Endometrial microvascular endothelial cells (primary cell): ENCODE results near the gene PRRX2. TPM values are rescaled to one million over a fixed set of nuclear protein-coding genes. Genes with fewer than 3 reads are reported as not detected.

Source experiments
- in situ Hi-C: cut with HindIII; loops from 2 replicates; pipeline ENCODE4 v1.10.0; 2017; ENCODE audit warnings: low sequenced_read_pairs, low pct_unique_long_range_greater_than_20kb; ENCODE audit errors: inconsistent ontology term
- total RNA-seq: library from RNA; depleted of rRNA; stranded (reverse); fragments of >200 nt; gene quantifications from one replicate; pipeline ENCODE4 v1.2.3, GENCODE V29; 2015; ENCODE audit errors: inconsistent ontology term

PRRX2 gene
- total RNA-seq, 1 donor from 2014 or later: not detected

DNA sequence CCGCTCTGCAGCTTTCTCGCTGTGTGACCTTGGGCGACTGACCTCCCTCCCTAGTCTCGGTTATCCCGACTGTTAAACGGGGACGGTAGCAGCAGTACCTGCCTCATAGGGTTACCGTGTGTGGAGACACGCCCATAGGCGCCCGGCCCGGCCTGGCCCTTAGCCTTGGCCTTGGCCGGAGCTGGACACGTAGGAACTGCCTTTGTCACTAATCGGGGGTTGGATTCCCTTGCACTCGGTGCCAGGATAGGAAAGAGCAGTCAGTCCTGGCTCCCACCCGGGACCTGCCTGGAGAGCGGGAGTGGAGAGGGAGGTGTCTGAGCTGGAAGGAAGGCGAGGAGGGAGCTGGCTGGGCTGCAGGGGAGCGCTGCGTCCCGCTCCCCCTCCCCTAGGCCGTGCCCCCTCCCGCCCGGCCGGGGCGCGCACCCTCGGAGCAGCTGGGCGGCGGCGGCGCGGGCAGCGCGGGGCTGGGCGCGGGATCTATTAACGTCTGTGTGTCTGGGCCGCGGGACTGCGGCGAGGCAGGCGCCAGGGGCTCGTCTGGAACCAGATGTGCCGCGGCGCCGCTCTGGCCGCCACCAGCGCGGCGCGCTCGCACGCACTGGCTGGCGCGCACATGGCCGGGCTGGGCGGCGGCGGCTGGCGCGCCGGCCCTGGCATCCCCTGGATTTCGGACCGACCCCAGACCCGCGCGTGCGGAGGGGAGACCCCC is 31.7 kb downstream of the PRRX2 start:
- in situ Hi-C loops: no loop called here

DNA sequence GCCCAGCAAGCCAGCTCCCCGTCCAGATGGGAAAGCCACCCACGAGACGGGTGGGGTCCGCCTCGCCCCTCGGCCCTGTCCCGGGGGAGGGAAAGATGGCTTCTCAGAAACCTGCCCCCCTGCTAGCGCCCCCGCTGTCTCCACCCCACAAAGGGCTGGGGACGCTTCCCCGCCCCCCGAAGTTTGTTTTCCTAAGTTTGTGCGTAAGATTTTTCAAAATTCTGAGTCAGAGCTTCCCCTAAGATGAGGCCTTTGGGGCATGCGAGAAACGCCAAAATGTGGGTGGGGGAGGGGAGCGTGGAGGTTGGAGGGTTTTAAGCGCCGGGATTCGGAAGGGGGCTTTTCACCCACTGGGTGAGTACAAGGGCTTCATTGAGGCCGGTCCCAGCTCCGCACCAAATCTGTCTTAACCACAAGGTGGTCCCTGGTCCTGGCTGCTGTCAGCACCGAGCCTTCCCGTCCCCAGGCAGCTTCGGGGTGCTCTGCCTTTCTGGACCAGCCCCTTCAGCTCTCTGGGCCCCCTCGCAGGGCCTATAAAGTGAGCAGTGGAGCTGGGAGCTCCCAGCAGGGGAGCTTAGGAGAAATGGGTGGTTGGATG is 32.3 kb downstream of the PRRX2 start:
- in situ Hi-C loops: no loop called here

DNA sequence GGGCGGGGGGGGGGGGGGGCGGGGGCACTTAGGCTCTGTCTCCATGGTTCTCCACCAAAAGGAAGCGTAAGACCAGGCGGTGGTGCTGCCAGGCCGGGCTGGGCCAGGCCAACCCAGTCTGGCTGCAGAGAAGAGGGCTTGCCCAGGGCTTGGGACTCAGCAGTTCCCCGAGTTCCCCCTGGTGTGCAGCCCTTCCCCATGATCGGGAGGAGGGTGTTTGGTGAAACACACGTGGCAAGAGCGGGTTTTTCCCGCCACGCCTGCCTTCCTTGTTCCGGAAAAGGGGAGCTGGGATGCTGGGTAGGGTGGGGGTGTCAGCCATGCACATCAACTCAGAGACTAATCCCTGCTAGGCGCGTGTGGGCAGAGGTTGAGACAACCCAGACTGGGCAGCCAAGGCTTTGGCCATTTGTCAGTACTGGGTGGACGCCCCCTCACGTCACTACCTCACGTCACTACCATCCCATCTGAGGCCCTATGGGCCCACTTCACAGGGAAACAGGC is 32.9 kb downstream of the PRRX2 start:
- in situ Hi-C loops: no loop called here

DNA sequence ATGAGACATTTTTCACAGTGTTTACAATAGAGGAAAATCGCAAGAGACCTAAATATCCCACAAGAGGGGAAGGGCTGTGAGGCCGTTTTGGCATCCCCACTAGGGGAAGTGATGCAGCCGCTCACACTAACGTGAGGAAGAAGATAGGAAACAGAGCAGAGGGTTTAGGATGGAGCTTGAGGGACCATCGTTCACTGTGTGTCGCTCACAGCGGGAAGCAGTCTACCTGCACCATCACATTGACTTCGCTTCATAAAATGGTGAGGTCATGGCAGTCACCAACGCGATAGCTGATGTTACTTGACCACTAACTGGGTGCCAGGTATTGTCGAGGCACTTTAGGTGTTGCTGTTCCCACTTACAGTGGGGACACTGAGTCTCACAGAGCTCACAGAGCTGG is 35.6 kb downstream of the PRRX2 start:
- in situ Hi-C loops: no loop called here

DNA sequence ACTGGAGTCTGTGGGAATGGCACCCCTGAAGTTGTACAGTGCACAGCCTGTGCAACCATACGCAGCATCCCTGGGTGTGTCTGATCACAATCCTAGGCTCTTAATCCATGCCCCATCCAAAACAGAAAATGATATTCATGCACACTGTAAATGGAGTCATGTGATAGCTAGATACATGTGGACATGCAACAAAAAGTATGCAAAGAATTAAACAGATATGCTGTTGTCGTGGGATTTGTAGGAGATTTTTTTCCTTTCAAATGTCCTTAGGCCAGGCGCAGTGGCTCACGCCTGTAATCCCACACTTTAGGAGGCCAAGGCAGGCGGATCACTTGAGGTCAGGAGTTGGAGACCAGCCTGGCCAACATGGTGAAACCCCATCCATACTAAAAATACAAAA is 36.1 kb downstream of the PRRX2 start:
- in situ Hi-C loops: no loop called here

DNA sequence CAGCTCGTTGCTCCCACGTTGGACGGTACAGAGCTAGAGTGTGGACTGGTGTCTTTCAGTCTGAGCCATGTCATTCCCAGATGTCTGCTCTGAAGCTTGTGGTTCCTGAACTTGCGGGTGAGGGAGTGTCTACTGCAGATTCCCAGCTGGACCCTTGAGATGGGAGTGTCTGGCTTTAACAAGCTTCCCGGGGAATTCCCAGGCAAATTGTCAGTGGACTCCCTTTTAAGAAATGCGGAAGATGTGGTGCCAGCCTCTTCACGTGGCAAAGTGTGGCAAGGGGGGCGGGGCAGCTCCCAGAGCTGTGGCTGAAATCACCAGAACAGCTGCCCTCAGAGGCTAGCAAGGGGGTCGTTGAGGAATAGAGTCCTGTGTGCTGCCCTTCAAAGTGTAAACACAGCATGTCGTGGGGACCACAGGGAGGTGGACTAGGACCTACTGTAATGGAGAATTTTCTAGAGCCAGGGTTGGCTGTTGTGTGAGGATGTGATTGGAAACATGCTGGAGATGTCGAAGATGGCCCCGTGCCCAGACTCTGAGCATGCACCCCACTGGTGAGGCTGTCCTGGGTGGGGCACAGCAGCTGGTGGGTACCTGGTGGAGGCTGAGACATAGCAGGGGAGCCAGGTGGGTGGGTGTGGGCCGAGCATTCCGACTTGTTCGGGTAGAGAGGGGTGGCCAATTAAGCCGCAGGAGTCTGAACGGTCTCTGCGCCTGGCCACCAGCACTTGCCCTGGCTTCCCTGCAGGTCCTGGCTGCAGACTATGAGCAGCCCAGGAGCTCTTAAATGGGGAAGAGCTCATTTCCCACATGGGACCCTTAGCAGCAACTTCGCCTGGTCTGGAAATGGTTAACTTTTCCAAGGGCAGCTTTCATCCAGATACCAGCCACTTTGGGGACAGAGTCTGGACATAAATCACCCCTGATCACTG is 37.4 kb downstream of the PRRX2 start:
- in situ Hi-C loops: no loop called here

DNA sequence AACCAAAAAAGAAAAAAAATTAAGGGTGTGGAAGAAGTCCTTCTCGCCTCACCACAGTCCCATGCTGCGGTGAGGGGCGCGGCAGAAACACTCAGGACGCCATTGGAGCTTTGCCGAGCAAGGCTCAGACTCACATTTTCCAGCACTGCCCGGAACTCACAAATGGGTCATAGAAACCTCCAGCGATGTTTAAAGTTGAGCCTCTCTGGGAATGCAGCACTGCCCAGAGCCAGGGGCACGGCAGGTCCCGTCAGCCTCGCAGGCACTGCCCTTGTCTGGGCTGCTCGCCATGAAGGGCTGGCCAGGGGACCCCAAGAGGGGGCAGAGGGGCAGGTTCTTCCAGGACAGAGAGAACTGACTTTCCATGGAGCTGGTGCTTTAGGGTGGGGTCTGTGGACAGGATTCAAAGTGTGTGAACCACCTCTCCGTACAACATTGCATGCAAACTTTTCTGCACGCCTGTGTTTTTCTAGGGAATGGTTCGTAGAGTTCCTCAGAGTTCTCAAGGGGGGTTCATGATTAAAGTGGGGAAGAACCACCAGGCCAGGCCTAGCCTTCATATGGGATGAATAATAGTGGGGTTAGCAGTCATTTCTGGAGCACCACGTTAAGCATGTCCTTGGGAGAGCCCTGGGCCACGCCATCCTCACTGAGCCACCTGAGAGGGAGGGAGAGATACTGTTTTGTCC is 38.4 kb downstream of the PRRX2 start:
- in situ Hi-C loops: no loop called here

DNA sequence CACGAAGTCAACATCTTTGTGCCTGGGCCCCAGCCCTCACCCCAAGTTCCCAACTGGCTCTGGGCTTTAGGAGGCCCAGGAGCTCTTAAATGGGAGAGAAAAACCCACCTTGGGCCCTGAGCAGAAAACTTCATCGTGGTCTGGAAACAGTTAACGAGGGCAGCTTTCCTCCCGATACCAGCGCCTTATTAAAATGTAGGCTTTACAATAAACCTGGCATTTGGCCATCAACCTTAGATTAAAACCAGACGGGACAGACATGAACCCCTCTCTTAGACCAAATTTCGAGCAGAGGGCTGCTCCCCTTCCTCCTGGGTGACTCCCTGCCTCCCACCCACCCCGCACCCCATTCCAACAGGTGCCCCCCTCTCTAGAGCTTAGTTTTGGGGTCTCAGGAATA is 39.4 kb downstream of the PRRX2 start:
- in situ Hi-C loops: no loop called here

DNA sequence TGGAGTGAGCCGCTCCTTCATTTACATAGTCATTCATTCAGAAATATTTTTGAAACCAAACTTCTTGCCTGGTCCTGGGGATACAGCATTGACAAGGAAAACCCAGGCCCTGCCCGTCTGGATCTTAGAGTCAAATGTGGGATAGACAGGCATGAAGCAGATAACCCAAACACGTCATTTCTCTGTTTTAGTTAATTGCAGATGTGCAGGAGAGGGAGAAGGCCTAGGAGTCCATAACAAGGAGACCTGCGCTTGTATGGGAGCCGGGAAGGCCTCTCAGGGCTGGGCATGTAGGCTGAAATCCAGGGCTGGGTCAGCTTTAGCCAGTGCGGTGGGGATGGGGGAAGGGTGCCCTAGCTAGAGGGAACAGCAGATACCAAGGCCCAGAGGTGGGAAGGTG is 43.3 kb downstream of the PRRX2 start:
- in situ Hi-C loops: no loop called here

DNA sequence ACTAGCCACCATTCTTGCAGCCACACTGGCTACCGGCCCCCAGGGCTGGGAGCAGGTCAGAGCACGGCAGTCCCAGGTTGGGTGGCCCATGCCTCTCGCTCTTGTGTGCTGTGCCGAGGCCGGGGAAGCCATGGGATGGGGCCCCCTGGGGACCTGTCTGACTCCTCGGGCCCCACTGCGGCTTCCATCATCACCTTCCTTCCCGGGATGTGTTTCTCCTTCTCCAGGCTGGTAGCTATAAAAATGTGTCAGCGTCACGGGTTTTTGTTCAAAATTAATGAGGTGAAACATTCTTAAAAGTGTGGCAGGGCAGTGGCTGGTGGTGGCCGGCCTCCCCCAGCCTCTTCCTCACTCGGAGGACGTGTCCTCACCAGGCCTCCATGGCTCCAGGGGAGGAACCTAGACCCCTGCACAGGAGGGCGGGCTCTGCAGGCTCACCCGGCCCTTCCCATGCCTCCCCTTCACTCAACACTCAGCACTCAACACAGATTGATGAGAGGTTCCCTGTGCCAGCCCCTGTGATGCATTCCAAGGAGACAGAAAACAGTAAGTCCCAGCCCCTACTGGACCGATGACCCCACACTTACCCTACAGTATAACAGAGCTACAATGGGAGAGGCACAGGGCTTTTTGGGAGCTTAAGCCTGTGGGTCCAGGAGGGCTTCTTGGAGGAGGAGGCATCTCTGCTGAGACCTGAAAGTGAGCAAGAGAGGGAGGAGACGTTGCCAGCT is 44.2 kb downstream of the PRRX2 start:
- in situ Hi-C loops: no loop called here

DNA sequence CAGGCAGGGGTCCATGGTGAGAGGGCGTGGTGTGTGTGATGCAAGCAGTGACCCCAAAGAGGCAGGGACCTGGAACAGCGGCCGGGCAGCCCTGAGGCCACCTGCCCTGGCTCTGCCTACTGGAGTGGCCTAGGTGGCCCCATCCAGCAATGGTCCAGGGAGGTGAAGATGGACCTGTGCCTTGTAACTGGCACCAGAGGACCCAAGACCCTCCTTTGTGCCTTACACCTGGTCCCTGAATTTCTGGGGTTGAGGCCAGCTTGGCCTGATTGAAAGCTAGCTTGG is 44.7 kb downstream of the PRRX2 start:
- in situ Hi-C loops: no loop called here

DNA sequence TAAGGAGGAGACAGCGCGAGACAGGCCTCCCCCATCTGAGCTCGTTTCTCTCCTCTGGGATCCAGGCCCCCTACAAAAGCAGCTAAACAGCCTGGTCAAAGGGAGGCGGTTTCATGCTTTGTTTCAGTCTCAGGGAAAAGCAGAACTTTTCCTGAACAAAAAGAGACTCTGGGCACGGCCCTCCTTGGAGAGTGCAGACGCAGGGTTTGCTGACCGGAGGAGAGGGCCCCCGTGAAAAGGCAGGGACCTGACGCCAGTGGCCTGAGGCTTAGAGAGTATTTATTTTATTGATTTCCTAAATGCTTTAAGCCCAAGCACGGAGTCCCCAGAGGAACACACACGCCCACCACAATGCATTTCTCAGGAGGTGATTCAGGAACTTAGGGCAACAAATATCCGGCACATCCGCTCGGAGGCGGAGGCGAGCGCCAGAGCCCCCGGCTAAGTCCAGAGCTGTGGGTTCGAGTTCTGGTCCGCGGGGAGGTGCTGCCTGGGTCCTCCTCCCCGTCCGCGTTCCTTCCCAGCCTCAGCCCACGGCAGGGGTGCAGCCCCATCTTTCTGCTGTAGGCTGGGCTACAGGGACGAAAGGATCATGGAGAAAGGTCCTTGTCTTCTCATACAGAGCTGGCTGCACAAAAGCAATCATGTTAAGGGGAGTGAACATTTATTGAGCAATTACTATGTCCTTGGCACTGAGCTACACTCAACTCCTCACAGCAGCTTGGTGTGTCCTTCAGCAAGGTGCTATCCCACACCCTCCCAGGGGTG is 47.4 kb downstream of the PRRX2 start:
- in situ Hi-C loops: no loop called here

DNA sequence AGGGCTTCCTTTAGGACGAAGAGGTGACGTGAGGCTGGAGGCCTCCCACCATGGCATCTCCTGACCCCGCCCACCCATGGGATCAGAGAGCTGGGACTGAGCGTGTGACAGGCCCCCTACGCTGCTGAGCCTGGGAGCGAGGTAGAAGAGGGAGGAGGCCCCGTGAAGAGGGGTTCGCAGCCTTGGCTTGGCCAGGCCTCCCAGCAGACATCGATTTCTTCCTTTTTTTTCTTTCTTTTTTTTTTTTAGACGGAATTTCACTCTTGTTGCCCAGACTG is 47.9 kb downstream of the PRRX2 start:
- in situ Hi-C loops: no loop called here

DNA sequence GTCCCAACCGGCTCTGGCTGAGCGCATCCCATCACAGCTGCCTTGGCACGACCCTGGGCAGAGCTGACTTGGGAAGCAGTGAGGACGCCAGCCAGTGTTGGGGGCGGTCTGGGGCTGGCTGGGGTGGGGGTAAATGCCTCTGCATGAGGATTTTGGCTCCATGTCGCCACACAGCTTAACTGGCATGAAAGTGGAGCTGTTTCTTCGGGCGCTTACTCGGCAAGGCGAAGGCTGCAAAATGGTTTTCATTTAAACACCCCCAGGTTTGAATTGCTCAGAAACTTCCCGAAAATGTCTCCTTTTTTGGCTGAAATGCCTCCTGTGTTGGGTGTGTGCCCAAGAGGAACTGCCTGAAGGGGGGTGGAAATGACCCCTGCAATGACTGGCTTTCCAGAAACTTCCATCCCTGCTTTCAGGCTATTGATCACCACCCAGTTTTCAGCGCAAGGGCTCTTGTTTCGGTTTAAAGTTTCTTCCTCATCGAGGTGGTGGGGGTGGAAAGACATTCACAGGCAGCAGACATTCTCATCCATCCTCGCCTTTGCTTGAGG is 49.1 kb downstream of the PRRX2 start:
- in situ Hi-C loops: no loop called here

DNA sequence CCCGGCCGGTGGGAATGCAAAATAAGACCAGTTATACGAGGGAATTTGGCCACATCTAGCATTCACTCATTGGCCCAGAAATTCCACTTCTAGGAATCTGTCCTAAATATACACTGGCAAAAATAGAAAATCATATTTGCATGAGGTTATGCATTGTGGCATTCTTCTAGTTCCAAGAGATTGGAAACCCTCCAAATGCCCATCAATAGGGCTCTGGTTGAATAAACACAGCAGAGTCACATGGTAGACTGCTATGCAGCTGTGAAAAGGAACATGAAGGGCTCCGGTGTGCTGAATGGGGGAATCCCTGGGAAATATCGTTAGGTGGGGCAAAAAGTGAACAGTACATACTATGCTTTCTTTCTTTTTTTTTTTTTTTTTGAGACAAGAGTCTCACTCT is 50.6 kb downstream of the PRRX2 start:
- in situ Hi-C loops: no loop called here

DNA sequence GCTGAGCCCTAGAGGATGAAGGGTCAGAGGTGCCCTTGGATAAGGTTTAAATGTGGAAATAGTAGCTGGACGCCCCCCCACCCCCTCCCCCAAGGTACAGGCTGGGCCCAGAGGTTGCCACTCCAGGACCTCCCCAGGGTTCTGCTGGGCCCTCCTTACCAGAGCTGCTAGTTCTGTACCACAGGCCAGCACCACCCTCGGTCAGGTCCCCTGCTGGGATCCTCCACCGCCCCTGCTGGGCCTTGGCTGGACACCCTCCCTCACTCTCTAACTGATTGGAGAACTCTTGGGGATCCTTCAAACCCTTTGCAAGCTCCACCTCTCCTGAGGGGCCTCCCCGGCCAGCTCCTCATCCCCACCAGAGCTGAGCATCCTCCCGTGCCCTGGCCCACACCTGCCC is 52.5 kb downstream of the PRRX2 start:
- in situ Hi-C loops: no loop called here

DNA sequence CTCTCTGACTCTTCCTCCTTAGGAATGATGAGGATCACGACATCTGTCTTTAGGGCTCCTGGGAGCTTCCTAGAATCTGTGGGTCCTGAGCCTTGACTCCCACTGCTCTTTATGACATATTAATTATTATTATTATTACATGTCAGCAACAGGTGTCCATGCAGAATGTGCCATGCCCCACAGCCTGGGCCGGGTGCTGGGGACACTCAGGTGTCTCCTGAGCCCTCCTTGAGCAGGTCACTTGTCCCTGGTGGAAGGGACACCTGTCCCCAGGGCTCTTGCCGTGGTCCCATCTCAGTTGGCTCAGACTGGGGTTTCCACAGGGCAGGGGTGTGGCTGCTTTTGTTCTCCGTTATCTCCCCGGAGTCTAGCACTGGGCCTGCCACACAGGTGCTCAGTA is 53.2 kb downstream of the PRRX2 start:
- in situ Hi-C loops: no loop called here

DNA sequence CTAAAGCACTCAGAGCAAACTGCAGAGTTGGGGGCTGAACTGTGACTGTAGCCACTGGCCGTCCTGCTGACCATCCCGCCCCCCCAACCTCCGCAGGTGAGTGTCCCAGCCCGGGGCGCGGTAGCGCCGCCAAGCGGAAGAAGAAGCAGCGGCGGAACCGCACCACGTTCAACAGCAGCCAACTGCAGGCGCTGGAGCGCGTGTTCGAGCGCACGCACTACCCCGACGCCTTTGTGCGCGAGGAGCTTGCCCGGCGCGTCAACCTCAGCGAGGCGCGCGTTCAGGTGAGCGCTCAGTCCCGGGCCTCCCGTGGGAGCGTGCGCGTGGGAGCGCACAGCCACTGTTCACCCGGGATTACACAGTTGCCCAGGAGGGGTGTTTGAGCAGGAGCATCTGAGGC is 53.7 kb downstream of the PRRX2 start:
- in situ Hi-C loops: no loop called here
